22Rv1 (cell line): Measurements from ENCODE around the gene RAD21L1.

ENCODE experiments used
- ZFX ChIP-seq: fragments of 450-650 bp; IDR thresholded peaks from 2 replicates; pipeline ENCODE4 v1.6.1; 2017; ENCODE audit warnings: antibody characterized with exemption, borderline replicate concordance
- TF ChIP-seq, protein P1 (sequence below): fragments of 450-650 bp; IDR thresholded peaks from 2 replicates; pipeline ENCODE4 v1.5.1; 2017; ENCODE audit warnings: mild to moderate bottlenecking

DNA sequence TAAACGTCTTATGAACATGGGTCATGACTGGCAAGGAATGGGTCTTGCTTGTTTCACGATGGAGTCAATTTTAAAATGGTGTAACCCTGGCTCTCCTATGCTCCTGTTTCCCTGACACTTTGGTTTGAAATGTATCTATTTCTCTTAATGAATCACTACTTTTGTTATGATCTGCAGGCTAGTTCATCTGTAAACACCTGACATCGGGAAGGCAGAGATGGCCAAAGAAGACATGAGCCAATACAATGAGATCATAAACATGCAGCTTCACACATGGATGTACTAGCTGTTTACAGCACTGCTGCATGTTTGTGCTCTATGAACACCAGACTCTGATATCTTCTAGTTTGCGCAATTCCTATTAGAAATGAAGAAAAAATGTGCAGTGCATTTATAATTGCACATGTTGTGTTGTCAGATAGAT lies 11.0 kb upstream of the RAD21L1 start:
- TF ChIP-seq, protein P1, sequence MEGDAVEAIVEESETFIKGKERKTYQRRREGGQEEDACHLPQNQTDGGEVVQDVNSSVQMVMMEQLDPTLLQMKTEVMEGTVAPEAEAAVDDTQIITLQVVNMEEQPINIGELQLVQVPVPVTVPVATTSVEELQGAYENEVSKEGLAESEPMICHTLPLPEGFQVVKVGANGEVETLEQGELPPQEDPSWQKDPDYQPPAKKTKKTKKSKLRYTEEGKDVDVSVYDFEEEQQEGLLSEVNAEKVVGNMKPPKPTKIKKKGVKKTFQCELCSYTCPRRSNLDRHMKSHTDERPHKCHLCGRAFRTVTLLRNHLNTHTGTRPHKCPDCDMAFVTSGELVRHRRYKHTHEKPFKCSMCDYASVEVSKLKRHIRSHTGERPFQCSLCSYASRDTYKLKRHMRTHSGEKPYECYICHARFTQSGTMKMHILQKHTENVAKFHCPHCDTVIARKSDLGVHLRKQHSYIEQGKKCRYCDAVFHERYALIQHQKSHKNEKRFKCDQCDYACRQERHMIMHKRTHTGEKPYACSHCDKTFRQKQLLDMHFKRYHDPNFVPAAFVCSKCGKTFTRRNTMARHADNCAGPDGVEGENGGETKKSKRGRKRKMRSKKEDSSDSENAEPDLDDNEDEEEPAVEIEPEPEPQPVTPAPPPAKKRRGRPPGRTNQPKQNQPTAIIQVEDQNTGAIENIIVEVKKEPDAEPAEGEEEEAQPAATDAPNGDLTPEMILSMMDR, result no peak
- TF ChIP-seq ZFX, result no peak
